Mesendoderm (in vitro differentiated cells): Measurements from ENCODE around the gene FRMD4A.

ENCODE experiments used
- DNase-seq: peaks from one replicate; pipeline ENCODE4 v3.0.0; 2013
- H2AK5ac ChIP-seq: 2 replicates; pipeline ENCODE4 v1.6.1; 2013; ENCODE audit warnings: low read length, inconsistent platforms
- H2BK120ac ChIP-seq: 2 replicates; pipeline ENCODE4 v1.6.1; 2013; ENCODE audit warnings: low read depth, mild to moderate bottlenecking, low read length, moderate library complexity, mixed read lengths
- H2BK15ac ChIP-seq: replicated peaks from 2 replicates; pipeline ENCODE4 v1.6.1; 2013; ENCODE audit warnings: low read depth, mild to moderate bottlenecking, moderate library complexity
- H2BK5ac ChIP-seq: 2 replicates; pipeline ENCODE4 v1.6.1; 2013; ENCODE audit warnings: low read length, inconsistent platforms
- H3K18ac ChIP-seq: 2 replicates; pipeline ENCODE4 v1.6.1; 2013; ENCODE audit warnings: mild to moderate bottlenecking, low read length, mixed read lengths
- H3K23ac ChIP-seq: one replicate; pipeline ENCODE4 v1.6.1; 2013; ENCODE audit warnings: low read length
- H3K27ac ChIP-seq: 2 replicates; pipeline ENCODE4 v1.5.1; 2013; ENCODE audit warnings: low read depth, mild to moderate bottlenecking, inconsistent platforms, low read length, moderate library complexity
- H3K27me3 ChIP-seq: 2 replicates; pipeline ENCODE4 v1.6.1; 2013; ENCODE audit warnings: low read length, control low read depth, mild to moderate bottlenecking, inconsistent platforms; ENCODE audit not compliant: insufficient read depth, poor library complexity
- H3K36me3 ChIP-seq: 2 replicates; pipeline ENCODE4 v1.6.1; 2013; ENCODE audit warnings: low read length, inconsistent platforms; ENCODE audit not compliant: control insufficient read depth, insufficient read depth
- H3K4ac ChIP-seq: one replicate; pipeline ENCODE4 v1.6.1; 2013; ENCODE audit warnings: low read depth, mild to moderate bottlenecking, low read length, moderate library complexity
- H3K4me1 ChIP-seq: 2 replicates; pipeline ENCODE4 v1.6.1; 2013; ENCODE audit warnings: low read depth, low read length, inconsistent platforms; ENCODE audit not compliant: control insufficient read depth
- H3K4me2 ChIP-seq: 2 replicates; pipeline ENCODE4 v1.6.1; 2013; ENCODE audit warnings: low read length
- H3K4me3 ChIP-seq: 2 replicates; pipeline ENCODE4 v1.5.1; 2013; ENCODE audit warnings: mild to moderate bottlenecking, low read length
- H3K56ac ChIP-seq: one replicate; pipeline ENCODE4 v1.6.1; 2013; ENCODE audit warnings: low read length
- H3K79me1 ChIP-seq: 2 replicates; pipeline ENCODE4 v1.6.1; 2013; ENCODE audit warnings: low read length, inconsistent platforms
- H3K79me2 ChIP-seq: 2 replicates; pipeline ENCODE4 v1.6.1; 2013; ENCODE audit warnings: mild to moderate bottlenecking, low read length; ENCODE audit not compliant: control insufficient read depth, insufficient read depth
- H3K9ac ChIP-seq: 2 replicates; pipeline ENCODE4 v1.6.1; 2013; ENCODE audit warnings: low read length, inconsistent platforms
- H4K5ac ChIP-seq: one replicate; pipeline ENCODE4 v1.6.1; 2013; ENCODE audit warnings: low read length
- H4K8ac ChIP-seq: one replicate; pipeline ENCODE4 v1.6.1; 2013; ENCODE audit warnings: low read depth, mild to moderate bottlenecking, control low read depth, low read length, moderate library complexity
- WGBS: extraction: QIAGEN DNeasy Blood & Tissue Kit; methylation state at CpG from one replicate; pipeline ENCODE4 v1.1.7; 2013; ENCODE audit warnings: low lambda C conversion rate, missing lambda C conversion rate; ENCODE audit not compliant: insufficient coverage; ENCODE audit errors: extremely low coverage; 5-methylcytosine and 5-hydroxymethylcytosine counted together

The FRMD4A gene

GRCh38 chr10:14282276-14282675, 48.4 kb downstream of the FRMD4A start:
- no CpG with 5 or more reads among the region's 4 CpGs for WGBS
- no peak overlapping the region for H3K4me3 ChIP-seq
- DNase-seq: no peak

GRCh38 chr10:14278533-14278932, 52.2 kb downstream of the FRMD4A start:
- no peak overlapping the region for H3K27ac ChIP-seq
- no CpG with 5 or more reads among the region's 8 CpGs for WGBS
- no peaks in the 10 kb centered on the region for H3K36me3 ChIP-seq

More at GRCh38 chr10:14282276-14282675, 48.4 kb downstream of the FRMD4A start:
- no peak overlapping the region for H3K56ac ChIP-seq
- H3K36me3 ChIP-seq: no peaks in the 10 kb centered on the region
- no peak overlapping the region for H3K27ac ChIP-seq
- no peaks in the 10 kb centered on the region for H3K79me2 ChIP-seq
- no peak overlapping the region for H3K4me2 ChIP-seq
- H3K79me1 ChIP-seq: no peaks in the 10 kb centered on the region
- no peaks in the 10 kb centered on the region for H3K27me3 ChIP-seq
- no peak overlapping the region for H3K23ac ChIP-seq
- no peak overlapping the region for H2BK5ac ChIP-seq
- no peak overlapping the region for H2BK15ac ChIP-seq
- H3K4me1 ChIP-seq: peaks cover 2% of the 10 kb centered on the region
- no peak overlapping the region for H3K4ac ChIP-seq
- no peak overlapping the region for H2BK120ac ChIP-seq
- no peak overlapping the region for H4K8ac ChIP-seq
- H3K18ac ChIP-seq: no peak overlapping the region
- H4K5ac ChIP-seq: no peak overlapping the region
- no peak overlapping the region for H3K9ac ChIP-seq
- H2AK5ac ChIP-seq: no peak overlapping the region

GRCh38 chr10:14276210-14276609, 54.5 kb downstream of the FRMD4A start:
- no peaks in the 10 kb centered on the region for H3K27me3 ChIP-seq
- H3K9ac ChIP-seq: no peak overlapping the region
- H2BK15ac ChIP-seq: no peak overlapping the region
- no peak overlapping the region for H2BK120ac ChIP-seq
- no peak overlapping the region for H3K56ac ChIP-seq
- H3K23ac ChIP-seq: no peak overlapping the region
- no peaks in the 10 kb centered on the region for H3K36me3 ChIP-seq
- no peak overlapping the region for H4K5ac ChIP-seq
- H3K79me2 ChIP-seq: no peaks in the 10 kb centered on the region
- no peak overlapping the region for H2BK5ac ChIP-seq
- no CpG with 5 or more reads among the region's 4 CpGs for WGBS
- H3K4me1 ChIP-seq: peaks cover 2% of the 10 kb centered on the region
- H3K4me3 ChIP-seq: no peak overlapping the region
- no peak overlapping the region for H2AK5ac ChIP-seq
- DNase-seq: no peak
- H3K4me2 ChIP-seq: no peak overlapping the region
- H3K79me1 ChIP-seq: no peaks in the 10 kb centered on the region
- no peak overlapping the region for H3K18ac ChIP-seq
- no peak overlapping the region for H4K8ac ChIP-seq
- no peak overlapping the region for H3K27ac ChIP-seq
- no peak overlapping the region for H3K4ac ChIP-seq

More at GRCh38 chr10:14278533-14278932, 52.2 kb downstream of the FRMD4A start:
- no peak overlapping the region for H3K4me2 ChIP-seq
- H3K9ac ChIP-seq: no peak overlapping the region
- H2BK15ac ChIP-seq: no peak overlapping the region
- peaks cover 2% of the 10 kb centered on the region for H3K4me1 ChIP-seq
- H2BK5ac ChIP-seq: no peak overlapping the region
- no peak overlapping the region for H3K18ac ChIP-seq
- H3K79me2 ChIP-seq: no peaks in the 10 kb centered on the region
- no peak overlapping the region for H3K56ac ChIP-seq
- no peaks in the 10 kb centered on the region for H3K27me3 ChIP-seq
- no peak overlapping the region for H3K4me3 ChIP-seq
- H4K5ac ChIP-seq: no peak overlapping the region
- no peak overlapping the region for H4K8ac ChIP-seq
- H3K23ac ChIP-seq: no peak overlapping the region
- no peak for DNase-seq
- no peak overlapping the region for H2BK120ac ChIP-seq
- H3K79me1 ChIP-seq: no peaks in the 10 kb centered on the region
- H2AK5ac ChIP-seq: no peak overlapping the region
- H3K4ac ChIP-seq: no peak overlapping the region

GRCh38 chr10:14271621-14272020, 59.1 kb downstream of the FRMD4A start:
- Histone ChIP-seq H3K56ac (no peak overlapping the region), H2BK120ac (no peak overlapping the region), H3K27me3 (no peaks in the 10 kb centered on the region), H3K23ac (no peak overlapping the region), H3K4me3 (no peak overlapping the region), H4K5ac (no peak overlapping the region), H3K79me1 (no peaks in the 10 kb centered on the region), H2BK5ac (no peak overlapping the region), H3K79me2 (no peaks in the 10 kb centered on the region), H3K9ac (no peak overlapping the region), H3K4me2 (no peak overlapping the region), H2AK5ac (no peak overlapping the region), H2BK15ac (no peak overlapping the region), H4K8ac (no peak overlapping the region), H3K4ac (no peak overlapping the region), H3K27ac (no peak overlapping the region), H3K36me3 (no peaks in the 10 kb centered on the region), H3K18ac (no peak overlapping the region), H3K4me1 (no peaks in the 10 kb centered on the region)
- no peak for DNase-seq
- no CpG with 5 or more reads among the region's 3 CpGs for WGBS

GRCh38 chr10:14270370-14270769, 60.4 kb downstream of the FRMD4A start:
- Histone ChIP-seq H3K4me1 (peaks cover 4% of the 10 kb centered on the region), H3K36me3 (no peaks in the 10 kb centered on the region), H2AK5ac (no peak overlapping the region), H3K56ac (no peak overlapping the region), H3K23ac (no peak overlapping the region), H4K5ac (no peak overlapping the region), H2BK5ac (no peak overlapping the region), H3K4ac (no peak overlapping the region), H3K4me2 (no peak overlapping the region), H3K9ac (no peak overlapping the region), H3K79me1 (no peaks in the 10 kb centered on the region), H3K27me3 (no peaks in the 10 kb centered on the region), H3K79me2 (no peaks in the 10 kb centered on the region), H4K8ac (no peak overlapping the region), H3K27ac (no peak overlapping the region), H3K4me3 (no peak overlapping the region), H2BK15ac (no peak overlapping the region), H2BK120ac (no peak overlapping the region), H3K18ac (no peak overlapping the region)
- WGBS: no CpG with 5 or more reads among the region's 3 CpGs
- peak; percentile 13 for DNase-seq

- H4K5ac ChIP-seq: no peak overlapping the region
- no peak overlapping the region for H2BK15ac ChIP-seq
- no peaks in the 10 kb centered on the region for H3K27me3 ChIP-seq
- H2BK120ac ChIP-seq: no peak overlapping the region
- H3K23ac ChIP-seq: no peak overlapping the region
- no peak overlapping the region for H4K8ac ChIP-seq
- H3K4me3 ChIP-seq: no peak overlapping the region
- no peaks in the 10 kb centered on the region for H3K79me1 ChIP-seq
- H3K9ac ChIP-seq: no peak overlapping the region
- H3K56ac ChIP-seq: no peak overlapping the region
- no peak overlapping the region for H3K27ac ChIP-seq
- H2AK5ac ChIP-seq: no peak overlapping the region
- H3K79me2 ChIP-seq: no peaks in the 10 kb centered on the region
- WGBS: no CpG with 5 or more reads among the region's 4 CpGs
- no peak overlapping the region for H3K4ac ChIP-seq
- no peak overlapping the region for H3K4me2 ChIP-seq
- H3K36me3 ChIP-seq: no peaks in the 10 kb centered on the region
- H2BK5ac ChIP-seq: no peak overlapping the region
- H3K4me1 ChIP-seq: peaks cover 4% of the 10 kb centered on the region
- peak; percentile 61 for DNase-seq
- no peak overlapping the region for H3K18ac ChIP-seq
These were observed 65.0 kb downstream of the FRMD4A start for GRCh38 chr10:14265709-14266108.
